ENCODE data around the gene PTEN. TPM values are rescaled to one million over a fixed set of nuclear protein-coding genes. Genes with fewer than 3 reads are reported as not detected.
A peak's percentile ranks its signal among the peaks of the same experiment; 100 is the strongest.

PTEN gene
- total RNA-seq, 1 donor from 2014 or later, result 121 TPM

DNA sequence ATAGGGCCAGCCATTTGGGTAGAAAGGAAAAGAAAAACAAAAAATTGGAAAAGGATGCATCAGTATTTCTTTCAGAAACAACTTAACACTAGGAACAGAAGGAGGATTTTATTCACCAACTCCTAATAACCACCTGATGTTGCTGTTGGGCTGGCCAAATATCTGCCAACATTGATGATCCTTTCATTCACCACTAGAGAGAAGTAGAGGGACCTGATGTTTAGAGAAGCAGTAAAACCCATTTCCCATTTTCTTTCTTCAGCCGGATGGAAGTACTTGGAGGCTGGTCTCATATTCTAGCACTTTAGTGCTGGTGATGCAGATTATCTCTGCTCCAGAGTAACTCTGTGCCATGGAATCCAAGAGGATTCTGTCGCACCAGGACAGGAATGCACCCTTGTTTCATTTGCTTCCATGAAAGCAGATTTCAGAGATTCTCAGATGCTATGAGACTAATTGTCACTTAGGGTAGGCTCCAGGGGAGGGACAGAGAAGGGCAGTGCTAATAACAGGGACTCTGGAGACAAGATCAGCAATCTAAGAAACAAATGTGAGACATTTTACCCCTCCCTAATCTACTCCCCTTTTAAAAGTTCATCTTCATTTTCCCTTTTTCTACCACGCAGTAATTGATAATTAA lies 3.1 kb upstream of the PTEN start:
- Histone ChIP-seq H3K9me3 (no peaks in the 10 kb centered on the region), H3K27ac (peak overlapping the region; percentile 99), H3K4me1 (peaks cover 19% of the 10 kb centered on the region), H3K27me3 (no peaks in the 10 kb centered on the region), H3K36me3 (no peaks in the 10 kb centered on the region), H3K4me3 (peak overlapping the region in 1 of 2 donors; percentile 6)
- intact Hi-C loops (cut with DNase I), result loop anchor here (10.0 kb wide), 1 partner anchor 695 kb away; no protein-coding TSS in a partner anchor
- no peak for DNase-seq (ENCODE audit: extremely low spot score in 2 of 2)
- TF ChIP-seq, protein P1, sequence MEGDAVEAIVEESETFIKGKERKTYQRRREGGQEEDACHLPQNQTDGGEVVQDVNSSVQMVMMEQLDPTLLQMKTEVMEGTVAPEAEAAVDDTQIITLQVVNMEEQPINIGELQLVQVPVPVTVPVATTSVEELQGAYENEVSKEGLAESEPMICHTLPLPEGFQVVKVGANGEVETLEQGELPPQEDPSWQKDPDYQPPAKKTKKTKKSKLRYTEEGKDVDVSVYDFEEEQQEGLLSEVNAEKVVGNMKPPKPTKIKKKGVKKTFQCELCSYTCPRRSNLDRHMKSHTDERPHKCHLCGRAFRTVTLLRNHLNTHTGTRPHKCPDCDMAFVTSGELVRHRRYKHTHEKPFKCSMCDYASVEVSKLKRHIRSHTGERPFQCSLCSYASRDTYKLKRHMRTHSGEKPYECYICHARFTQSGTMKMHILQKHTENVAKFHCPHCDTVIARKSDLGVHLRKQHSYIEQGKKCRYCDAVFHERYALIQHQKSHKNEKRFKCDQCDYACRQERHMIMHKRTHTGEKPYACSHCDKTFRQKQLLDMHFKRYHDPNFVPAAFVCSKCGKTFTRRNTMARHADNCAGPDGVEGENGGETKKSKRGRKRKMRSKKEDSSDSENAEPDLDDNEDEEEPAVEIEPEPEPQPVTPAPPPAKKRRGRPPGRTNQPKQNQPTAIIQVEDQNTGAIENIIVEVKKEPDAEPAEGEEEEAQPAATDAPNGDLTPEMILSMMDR (IDR thresholded peaks at IDR 0.05), result peak in 2 of 3 experiments; percentile 14 to 56
- TF ChIP-seq POLR2A (IDR thresholded peaks at IDR 0.05) (no peak), POLR2AphosphoS5 (IDR thresholded peaks at IDR 0.05; ENCODE audit: insufficient read depth in 1 of 2, low read depth in 1 of 2) (no peak)

DNA sequence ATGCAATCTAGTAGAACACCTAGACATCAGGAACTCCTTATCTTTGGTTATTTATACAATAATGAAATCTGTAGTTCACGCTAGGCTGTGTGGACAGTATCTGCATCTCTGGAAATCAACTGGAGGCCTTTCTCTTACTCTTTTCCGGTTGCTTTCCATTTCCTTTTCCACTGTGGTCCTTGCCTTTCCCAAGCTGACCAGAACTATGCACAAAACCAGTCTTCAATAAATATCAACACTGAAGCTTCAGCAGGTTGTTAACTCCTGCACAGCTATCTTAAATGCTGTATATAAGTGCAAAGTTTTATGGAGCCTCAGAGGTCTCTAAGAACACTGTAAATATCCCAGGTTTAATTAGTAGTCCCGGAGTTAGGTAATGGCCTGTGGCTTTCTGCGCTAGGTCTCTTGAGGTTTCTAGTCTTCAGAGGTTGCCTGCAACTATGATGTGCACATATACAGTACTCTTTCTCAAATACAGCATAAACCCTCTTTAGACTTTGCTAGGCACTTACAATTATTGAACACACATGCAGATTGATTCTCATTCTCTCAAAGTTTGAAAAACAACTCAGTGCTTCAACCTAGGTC lies 2.5 kb upstream of the PTEN start:
- no peaks in the 10 kb centered on the region for H3K9me3 ChIP-seq
- peak overlapping the region; percentile 99 for H3K27ac ChIP-seq
- intact Hi-C loops (cut with DNase I), result loop anchor here (10.0 kb wide), 1 partner anchor 694 kb away; no protein-coding TSS in a partner anchor
- no peaks in the 10 kb centered on the region for H3K27me3 ChIP-seq
- TF ChIP-seq POLR2A (IDR thresholded peaks at IDR 0.05), result no peak
- TF ChIP-seq POLR2AphosphoS5 (IDR thresholded peaks at IDR 0.05; ENCODE audit: insufficient read depth in 1 of 2, low read depth in 1 of 2), result no peak
- TF ChIP-seq, protein P1 (IDR thresholded peaks at IDR 0.05), result no peak
- peaks cover 19% of the 10 kb centered on the region for H3K4me1 ChIP-seq
- peak overlapping the region; percentile 81 to 88 for H3K4me3 ChIP-seq
- H3K36me3 ChIP-seq, result no peaks in the 10 kb centered on the region
- no peak for DNase-seq (ENCODE audit: extremely low spot score in 2 of 2)

DNA sequence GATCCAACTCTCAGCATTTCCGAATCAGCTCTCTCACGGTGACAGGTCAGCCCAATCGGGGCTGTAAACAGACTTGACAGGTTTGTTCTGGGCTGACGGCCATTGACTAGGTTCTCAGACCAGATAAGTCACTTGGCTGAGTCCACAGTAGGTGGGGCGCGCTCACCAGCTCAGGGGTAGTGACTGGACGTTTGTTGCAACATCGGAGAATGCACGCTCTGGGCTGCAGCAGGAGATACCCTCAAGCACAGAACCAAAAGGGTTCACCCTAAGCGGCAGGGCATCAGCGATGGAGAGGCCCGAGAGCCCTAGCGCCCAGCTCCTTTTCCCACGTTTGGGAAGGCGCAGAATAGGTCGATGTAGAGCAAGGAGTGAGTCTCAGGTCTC lies 1.9 kb upstream of the PTEN start:
- peak in 1 of 2 donors; percentile 96 for DNase-seq (ENCODE audit: extremely low spot score in 2 of 2)
- TF ChIP-seq POLR2AphosphoS5 (IDR thresholded peaks at IDR 0.05; ENCODE audit: insufficient read depth in 1 of 2, low read depth in 1 of 2), result no peak
- no peak for TF ChIP-seq POLR2A (IDR thresholded peaks at IDR 0.05)
- TF ChIP-seq, protein P1 (IDR thresholded peaks at IDR 0.05), result no peak
- H3K36me3 ChIP-seq, result no peaks in the 10 kb centered on the region
- intact Hi-C loops (cut with DNase I), result loop anchor here (10.0 kb wide), 1 partner anchor 693 kb away; no protein-coding TSS in a partner anchor
- H3K27me3 ChIP-seq, result no peaks in the 10 kb centered on the region
- peaks cover 19% of the 10 kb centered on the region for H3K4me1 ChIP-seq
- no peaks in the 10 kb centered on the region for H3K9me3 ChIP-seq
- peak overlapping the region; percentile 81 to 88 for H3K4me3 ChIP-seq
- H3K27ac ChIP-seq, result peak overlapping the region; percentile 99

DNA sequence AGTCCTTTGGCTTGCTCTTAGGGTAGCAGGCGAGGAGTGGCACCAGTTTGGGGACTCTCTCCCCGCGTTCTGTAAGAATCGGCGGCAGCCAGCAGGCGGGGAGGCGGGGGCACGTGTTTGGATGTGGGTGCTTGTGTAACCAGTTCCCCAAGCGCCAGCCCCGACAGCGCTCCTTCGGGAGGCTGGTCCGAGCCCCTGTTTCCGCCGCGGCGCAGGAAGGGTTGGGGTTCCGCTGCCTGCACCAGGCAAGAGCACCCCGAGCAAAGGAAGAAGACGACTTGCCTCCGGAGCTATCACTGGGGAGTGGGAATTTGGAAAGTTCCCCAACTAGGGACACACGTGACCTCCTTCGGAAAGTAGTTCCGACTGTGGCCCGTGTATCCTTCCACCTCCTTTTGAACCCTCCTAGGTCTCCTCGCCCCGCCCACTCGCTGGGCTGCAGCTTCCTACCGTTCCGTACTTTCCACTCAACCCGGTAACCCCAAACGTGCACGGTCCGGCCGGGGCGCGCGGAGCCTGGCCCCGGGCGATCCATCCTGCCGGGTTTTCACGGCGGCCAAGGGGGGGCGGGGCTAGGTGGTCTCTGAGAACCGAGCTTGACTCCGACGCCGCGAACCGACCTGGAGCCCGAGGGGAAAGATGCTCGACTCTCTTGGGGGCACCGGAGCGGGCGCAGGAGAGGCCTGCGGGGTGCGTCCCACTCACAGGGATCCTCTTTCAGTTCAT lies 1.3 kb upstream of the PTEN start:
- TF ChIP-seq POLR2AphosphoS5 (IDR thresholded peaks at IDR 0.05; ENCODE audit: insufficient read depth in 1 of 2, low read depth in 1 of 2) (peak; percentile 91 to 95), POLR2A (IDR thresholded peaks at IDR 0.05) (peak in 1 of 2 donors; percentile 65)
- TF ChIP-seq, protein P1 (IDR thresholded peaks at IDR 0.05), result no peak
- peak in 1 of 2 donors; percentile 98 for DNase-seq (ENCODE audit: extremely low spot score in 2 of 2)
- intact Hi-C loops (cut with DNase I), result loop anchor here (2.0 to 10.0 kb wide), 2 partner anchors 527 to 693 kb away; no protein-coding TSS in a partner anchor

More for the DNA sequence above, 1.3 kb upstream of the PTEN start:
- Histone ChIP-seq H3K36me3 (no peaks in the 10 kb centered on the region), H3K4me3 (peak overlapping the region; percentile 81 to 88), H3K27ac (peak overlapping the region; percentile 99), H3K4me1 (peaks cover 22% of the 10 kb centered on the region), H3K27me3 (no peaks in the 10 kb centered on the region), H3K9me3 (no peaks in the 10 kb centered on the region)
